HEK293 (cell line): Measurements from ENCODE around the gene COX7A1.
A peak's percentile ranks its signal among the peaks of the same experiment; 100 is the strongest.

ENCODE experiments used
- BCL11A ChIP-seq: fragments of 450-650 bp; formaldehyde crosslinking; IDR thresholded peaks from 2 replicates; pipeline ENCODE4 v1.5.1; 2016; ENCODE audit warnings: low read depth, missing biosample characterization, missing genetic modification characterization
- HOXD13 ChIP-seq: sonication (generic); formaldehyde crosslinking; IDR thresholded peaks from 2 replicates; pipeline ENCODE4 v1.8.0; 2022; ENCODE audit warnings: missing genetic modification reagents, borderline replicate concordance
- KLF10 ChIP-seq: fragments of 450-650 bp; IDR thresholded peaks from 2 replicates; pipeline ENCODE4 v1.5.1; 2018; ENCODE audit warnings: missing biosample characterization, mild to moderate bottlenecking, missing genetic modification characterization
- OSR2 ChIP-seq: fragments of 450-650 bp; formaldehyde crosslinking; IDR thresholded peaks from 2 replicates; pipeline ENCODE4 v1.5.1; 2016; ENCODE audit warnings: missing biosample characterization, missing genetic modification characterization
- TSHZ1 ChIP-seq: fragments of 450-650 bp; formaldehyde crosslinking; IDR thresholded peaks from 2 replicates; pipeline ENCODE4 v1.5.1; 2016; ENCODE audit warnings: missing biosample characterization, missing genetic modification characterization, borderline replicate concordance
- ZBTB11 ChIP-seq: fragments of 450-650 bp; formaldehyde crosslinking; conservative IDR thresholded peaks from 2 replicates; pipeline ENCODE4 v1.5.1; 2016; ENCODE audit warnings: low read depth, missing biosample characterization, missing genetic modification characterization
- ZBTB8A ChIP-seq: fragments of 450-650 bp; formaldehyde crosslinking; IDR thresholded peaks from 2 replicates; pipeline ENCODE4 v1.5.1; 2016; ENCODE audit warnings: missing biosample characterization, missing genetic modification characterization
- ZNF10 ChIP-seq: fragments of 450-650 bp; formaldehyde crosslinking; IDR thresholded peaks from 2 replicates; pipeline ENCODE4 v1.5.1; 2017; ENCODE audit warnings: missing biosample characterization, missing genetic modification characterization
- ZNF132 ChIP-seq: fragments of 450-650 bp; formaldehyde crosslinking; IDR thresholded peaks from 2 replicates; pipeline ENCODE4 v1.5.1; 2017; ENCODE audit warnings: missing biosample characterization, missing genetic modification characterization, borderline replicate concordance
- ZNF248 ChIP-seq: fragments of 450-650 bp; formaldehyde crosslinking; IDR thresholded peaks from 2 replicates; pipeline ENCODE4 v1.5.1; 2017; ENCODE audit warnings: missing biosample characterization, missing genetic modification characterization
- ZNF280D ChIP-seq: fragments of 450-650 bp; formaldehyde crosslinking; IDR thresholded peaks from 2 replicates; pipeline ENCODE4 v1.5.1; 2016; ENCODE audit warnings: missing biosample characterization, missing genetic modification characterization
- ZNF311 ChIP-seq: fragments of 450-650 bp; formaldehyde crosslinking; IDR thresholded peaks from 2 replicates; pipeline ENCODE4 v1.5.1; 2017; ENCODE audit warnings: missing biosample characterization, missing genetic modification characterization, borderline replicate concordance
- ZNF513 ChIP-seq: fragments of 450-650 bp; IDR thresholded peaks from 2 replicates; pipeline ENCODE4 v1.5.1; 2018; ENCODE audit warnings: missing biosample characterization, missing genetic modification characterization
- ZNF518A ChIP-seq: fragments of 450-650 bp; formaldehyde crosslinking; conservative IDR thresholded peaks from 2 replicates; pipeline ENCODE4 v1.5.1; 2016; ENCODE audit warnings: low read depth, missing biosample characterization, missing genetic modification characterization
- ZNF529 ChIP-seq: fragments of 450-650 bp; formaldehyde crosslinking; IDR thresholded peaks from 2 replicates; pipeline ENCODE4 v1.5.1; 2017; ENCODE audit warnings: missing genetic modification characterization, missing biosample characterization; ENCODE audit not compliant: insufficient replicate concordance
- ZNF549 ChIP-seq: fragments of 450-650 bp; IDR thresholded peaks from 2 replicates; pipeline ENCODE4 v1.5.1; 2018; ENCODE audit warnings: missing biosample characterization, missing genetic modification characterization, mild to moderate bottlenecking, inconsistent platforms, moderate library complexity
- ZNF560 ChIP-seq: fragments of 450-650 bp; formaldehyde crosslinking; IDR thresholded peaks from 2 replicates; pipeline ENCODE4 v1.5.1; 2017; ENCODE audit warnings: missing biosample characterization, missing genetic modification characterization, borderline replicate concordance
- ZNF580 ChIP-seq: fragments of 450-650 bp; formaldehyde crosslinking; IDR thresholded peaks from 2 replicates; pipeline ENCODE4 v1.5.1; 2016; ENCODE audit warnings: missing biosample characterization, missing genetic modification characterization
- ZNF610 ChIP-seq: fragments of 450-650 bp; formaldehyde crosslinking; IDR thresholded peaks from 2 replicates; pipeline ENCODE4 v1.5.1; 2016; ENCODE audit warnings: missing biosample characterization, missing genetic modification characterization, borderline replicate concordance
- ZNF660 ChIP-seq: fragments of 450-650 bp; IDR thresholded peaks from 2 replicates; pipeline ENCODE4 v1.5.1; 2018; ENCODE audit warnings: missing biosample characterization, mild to moderate bottlenecking, missing genetic modification characterization
- ZSCAN18 ChIP-seq: fragments of 450-650 bp; formaldehyde crosslinking; IDR thresholded peaks from 2 replicates; pipeline ENCODE4 v1.5.1; 2016; ENCODE audit warnings: missing biosample characterization, missing genetic modification characterization

The COX7A1 gene

GRCh38 chr19:36106991-36107390 lies 45.3 kb downstream of the COX7A1 start (continued):
- TF ChIP-seq TSHZ1 (tag by site-specific recombination) (no peak), ZSCAN18 (tag by site-specific recombination) (no peak), BCL11A (tag by site-specific recombination) (no peak), ZNF513 (tag by site-specific recombination) (no peak), ZNF580 (tag by site-specific recombination) (peak; percentile 68; the same call in 1 of the 2 replicates), ZNF560 (no peak), ZNF311 (no peak), ZNF660 (no peak), ZNF529 (no peak), ZBTB8A (tag by site-specific recombination) (no peak), OSR2 (tag by site-specific recombination) (no peak), ZNF132 (tag by site-specific recombination) (no peak), ZNF549 (tag by site-specific recombination) (no peak), ZNF10 (tag by site-specific recombination) (no peak), KLF10 (tag by site-specific recombination) (no peak), ZNF248 (no peak), ZNF610 (tag by site-specific recombination) (no peak), ZNF280D (tag by site-specific recombination) (peak; percentile 98), ZNF518A (no peak), ZBTB11 (tag by site-specific recombination) (no peak), HOXD13 (CRISPR knock-in tag) (no peak)
